ENCODE measurements around the gene IL17C.

The IL17C gene

GRCh38 chr16:88626646-88627045, 11.7 kb upstream of the IL17C start:
- DNase-seq (ENCODE audit: insufficient read length, low spot score) (no peak), FAIRE-seq (no peak)

- FAIRE-seq (no peak), DNase-seq (ENCODE audit: insufficient read length, low spot score) (no peak)
These were observed 10.6 kb upstream of the IL17C start for GRCh38 chr16:88627531-88628411.

- no peak for DNase-seq (ENCODE audit: insufficient read length, low spot score)
- no peak for FAIRE-seq
These were observed 9.8 kb upstream of the IL17C start for GRCh38 chr16:88628512-88628974.

- no peak for DNase-seq (ENCODE audit: insufficient read length, low spot score)
- no peak for FAIRE-seq
These were observed 8.5 kb upstream of the IL17C start for GRCh38 chr16:88629835-88630234.

- FAIRE-seq (no peak), DNase-seq (ENCODE audit: insufficient read length, low spot score) (no peak)
These were observed 7.9 kb upstream of the IL17C start for GRCh38 chr16:88630433-88630832.

- no peak for DNase-seq (ENCODE audit: insufficient read length, low spot score)
- no peak for FAIRE-seq
These were observed 7.4 kb upstream of the IL17C start for GRCh38 chr16:88630941-88631340.

GRCh38 chr16:88631384-88631783, 7.0 kb upstream of the IL17C start:
- DNase-seq (ENCODE audit: insufficient read length, low spot score) (no peak), FAIRE-seq (no peak)

GRCh38 chr16:88631920-88632586, 6.3 kb upstream of the IL17C start:
- FAIRE-seq (no peak), DNase-seq (ENCODE audit: insufficient read length, low spot score) (no peak)

- DNase-seq (ENCODE audit: insufficient read length, low spot score): no peak
- no peak for FAIRE-seq
These were observed 5.8 kb upstream of the IL17C start for GRCh38 chr16:88632587-88632930.

GRCh38 chr16:88633684-88634140, 4.7 kb upstream of the IL17C start:
- FAIRE-seq: peak; percentile 71
- peak; percentile 57 for DNase-seq (ENCODE audit: insufficient read length, low spot score)

GRCh38 chr16:88634141-88634993, 4.0 kb upstream of the IL17C start:
- DNase-seq (ENCODE audit: insufficient read length, low spot score) (no peak), FAIRE-seq (peak; percentile 88)

- FAIRE-seq (no peak), DNase-seq (ENCODE audit: insufficient read length, low spot score) (peak; percentile 61)
These were observed 3.2 kb upstream of the IL17C start for GRCh38 chr16:88634994-88635670.

- no peak for DNase-seq (ENCODE audit: insufficient read length, low spot score)
- no peak for FAIRE-seq
These were observed 2.6 kb upstream of the IL17C start for GRCh38 chr16:88635671-88636319.

GRCh38 chr16:88636488-88637265, 1.7 kb upstream of the IL17C start:
- DNase-seq (ENCODE audit: insufficient read length, low spot score): no peak
- FAIRE-seq: no peak

- DNase-seq (ENCODE audit: insufficient read length, low spot score): no peak
- no peak for FAIRE-seq
These were observed 1.1 kb downstream of the IL17C start for GRCh38 chr16:88639231-88640038.

GRCh38 chr16:88640039-88640495, 1.7 kb downstream of the IL17C start:
- no peak for DNase-seq (ENCODE audit: insufficient read length, low spot score)
- no peak for FAIRE-seq

GRCh38 chr16:88640498-88641247, 2.3 kb downstream of the IL17C start:
- no peak for DNase-seq (ENCODE audit: insufficient read length, low spot score)
- no peak for FAIRE-seq

Data from HTR-8/SVneo (cell line).